HepG2 (cell line): ENCODE measurements around the gene CHMP6. TPM values are rescaled to one million over a fixed set of nuclear protein-coding genes. Genes with fewer than 3 reads are reported as not detected.
A peak's percentile ranks its signal among the peaks of the same experiment; 100 is the strongest.

Source experiments
- AKAP8 ChIP-seq: sonication (generic); formaldehyde crosslinking; IDR thresholded peaks from 2 replicates; pipeline ENCODE4 v1.5.1; 2020; ENCODE audit warnings: mild to moderate bottlenecking, missing genetic modification reagents
- ASH2L ChIP-seq: fragments of 300-600, 200-600 bp; sonication (generic); IDR thresholded peaks from 2 replicates; pipeline ENCODE4 v1.7.0; 2017; ENCODE audit warnings: low read depth, mild to moderate bottlenecking, moderate library complexity, mixed read lengths, low read length; ENCODE audit not compliant: insufficient read length
- BCL6 ChIP-seq: IDR thresholded peaks from 2 replicates; pipeline ENCODE4 v1.6.1; 2016; ENCODE audit warnings: missing genetic modification reagents, missing compliant biosample characterization
- CBX5 ChIP-seq: sonication (generic); formaldehyde crosslinking; IDR thresholded peaks from 2 replicates; pipeline ENCODE4 v1.4.0; 2020; ENCODE audit warnings: missing genetic modification reagents, borderline replicate concordance
- MYNN ChIP-seq: sonication (generic); formaldehyde crosslinking; IDR thresholded peaks from 2 replicates; pipeline ENCODE4 v1.4.0; 2020; ENCODE audit warnings: mild to moderate bottlenecking, low read depth, missing genetic modification reagents
- SPEN ChIP-seq: sonication (generic); formaldehyde crosslinking; IDR thresholded peaks from 2 replicates; pipeline ENCODE4 v1.5.1; 2020; ENCODE audit warnings: low read depth, mild to moderate bottlenecking, missing genetic modification reagents
- ZBTB42 ChIP-seq: sonication (generic); formaldehyde crosslinking; IDR thresholded peaks from 2 replicates; pipeline ENCODE4 v1.5.0; 2020; ENCODE audit warnings: mild to moderate bottlenecking, missing genetic modification reagents
- ZFX ChIP-seq: sonication (generic); formaldehyde crosslinking; IDR thresholded peaks from 2 replicates; pipeline ENCODE4 v1.4.0; 2020; ENCODE audit warnings: mild to moderate bottlenecking, low read depth, missing genetic modification reagents, moderate library complexity
- ZNF10 ChIP-seq: sonication (generic); formaldehyde crosslinking; IDR thresholded peaks from 2 replicates; pipeline ENCODE4 v1.4.0; 2020; ENCODE audit warnings: mild to moderate bottlenecking, low read depth, missing genetic modification reagents, borderline replicate concordance
- ZNF496 ChIP-seq: sonication (generic); formaldehyde crosslinking; IDR thresholded peaks from 2 replicates; pipeline ENCODE4 v1.8.1; 2023; ENCODE audit warnings: mild to moderate bottlenecking, moderate library complexity, missing genetic modification reagents; ENCODE audit not compliant: insufficient replicate concordance
- ZNF543 ChIP-seq: sonication (generic); formaldehyde crosslinking; IDR thresholded peaks from 2 replicates; pipeline ENCODE4 v1.4.0; 2020; ENCODE audit warnings: mild to moderate bottlenecking, missing genetic modification reagents
- ZNF792 ChIP-seq: IDR thresholded peaks from 2 replicates; pipeline ENCODE4 v1.6.1; 2016
- ZNF878 ChIP-seq: sonication (generic); formaldehyde crosslinking; IDR thresholded peaks from 2 replicates; pipeline ENCODE4 v1.8.1; 2023; ENCODE audit warnings: mild to moderate bottlenecking, missing genetic modification reagents, moderate library complexity
- polyA plus RNA-seq, 8 experiments: library from polyadenylated mRNA; depleted of rRNA in 3 of 8; stranded (reverse) in 7 of 8; unstranded in 1 of 8; fragments of >200 nt; fragmentation: Illumina TruSeq in 4 of 8; extraction: Trizol in 4 of 8; gene quantifications; 2 replicates each; pipeline versions ENCODE4 v1.2.1 to v1.2.3, GENCODE V29; 2011 to 2016; ENCODE audit warnings: low read depth in 4 of 8, missing spikeins in 1 of 8, mixed read lengths in 1 of 8; ENCODE audit not compliant: insufficient read depth in 1 of 8
- total RNA-seq, 5 experiments: library from RNA; depleted of rRNA; stranded (reverse); fragments of >200 nt; fragmentation: Illumina TruSeq; extraction: Trizol; gene quantifications; 2 replicates each; pipeline ENCODE4 v1.2.3, GENCODE V29; 2016; ENCODE audit warnings: low read depth in 1 of 5
- TF ChIP-seq, protein P1 (sequence below): sonication (generic); formaldehyde crosslinking; IDR thresholded peaks from 2 replicates; pipeline ENCODE4 v1.8.0; 2023; ENCODE audit warnings: mild to moderate bottlenecking, missing genetic modification reagents
- TF ChIP-seq, protein P2 (sequence below): sonication (generic); formaldehyde crosslinking; IDR thresholded peaks from 2 replicates; pipeline ENCODE4 v1.8.0; 2022; ENCODE audit warnings: missing genetic modification reagents, low read depth, mild to moderate bottlenecking, borderline replicate concordance
- TF ChIP-seq, protein P3 (sequence below): IDR thresholded peaks from 2 replicates; pipeline ENCODE4 v1.6.1; 2018; ENCODE audit warnings: missing genetic modification reagents
- TF ChIP-seq, protein P4 (sequence below): sonication (generic); formaldehyde crosslinking; IDR thresholded peaks from 2 replicates; pipeline ENCODE4 v1.4.0; 2020; ENCODE audit warnings: mild to moderate bottlenecking, missing genetic modification reagents, borderline replicate concordance
- TF ChIP-seq, protein P5 (sequence below): sonication (generic); formaldehyde crosslinking; conservative IDR thresholded peaks from 2 replicates; pipeline ENCODE4 v1.4.0; 2020; ENCODE audit warnings: missing genetic modification reagents
- TF ChIP-seq, protein P6 (sequence below), 2 experiments: sonication (generic) in 1 of 2; formaldehyde crosslinking in 1 of 2; IDR thresholded peaks; 2 replicates each; pipeline versions ENCODE4 v1.4.0 to v1.6.1; 2018 to 2020; ENCODE audit warnings: missing genetic modification reagents in 2 of 2, borderline replicate concordance in 1 of 2, low read depth in 1 of 2, mild to moderate bottlenecking in 1 of 2, missing biosample characterization in 1 of 2

CHMP6 gene
- total and polyA plus RNA-seq, 2 of the 13 experiments (the other 11 are each of a cell fraction or from before 2014, with no cell fraction given), result 11.1 to 24.2 TPM

DNA sequence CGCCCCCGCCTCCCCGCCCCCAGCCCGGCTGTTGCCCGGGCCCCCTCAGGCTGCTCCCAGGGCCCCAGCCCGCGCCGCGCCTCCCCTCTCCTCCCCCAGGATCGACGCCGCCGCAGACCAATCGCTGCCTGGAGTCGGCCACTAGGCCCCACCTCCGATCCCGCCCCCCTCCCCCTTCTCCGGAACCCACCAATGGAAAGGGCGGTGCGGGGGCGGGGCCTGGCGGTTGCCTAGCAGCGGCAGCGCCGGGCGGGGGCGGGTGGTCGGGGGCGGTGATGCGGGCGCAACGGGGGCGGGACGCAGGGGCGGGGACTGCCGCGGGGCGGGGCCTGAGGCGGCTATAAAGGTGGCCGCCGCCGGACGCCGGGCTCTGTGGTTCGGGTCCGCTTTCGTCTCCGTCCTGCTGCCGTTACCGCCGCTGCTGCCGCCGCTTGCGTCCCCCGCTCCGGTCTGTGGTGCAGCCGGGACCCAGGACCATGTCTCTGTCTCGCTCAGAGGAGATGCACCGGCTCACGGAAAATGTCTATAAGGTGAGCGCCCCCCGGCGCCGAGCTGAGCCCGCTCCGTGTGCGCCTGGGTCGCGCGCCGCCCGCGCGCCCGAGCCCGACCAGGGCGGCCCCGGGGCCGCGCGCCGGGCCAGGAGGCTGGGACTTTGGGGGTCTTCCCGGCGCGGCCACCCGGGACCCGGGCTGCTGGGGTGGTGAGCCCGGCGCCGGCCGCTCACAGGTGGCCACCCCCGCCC lies 43.3 kb downstream of the CHMP6 start, which contains the start of gene BAIAP2 (continued):
- TF ChIP-seq ZNF496, result no peak
- TF ChIP-seq, protein P1, sequence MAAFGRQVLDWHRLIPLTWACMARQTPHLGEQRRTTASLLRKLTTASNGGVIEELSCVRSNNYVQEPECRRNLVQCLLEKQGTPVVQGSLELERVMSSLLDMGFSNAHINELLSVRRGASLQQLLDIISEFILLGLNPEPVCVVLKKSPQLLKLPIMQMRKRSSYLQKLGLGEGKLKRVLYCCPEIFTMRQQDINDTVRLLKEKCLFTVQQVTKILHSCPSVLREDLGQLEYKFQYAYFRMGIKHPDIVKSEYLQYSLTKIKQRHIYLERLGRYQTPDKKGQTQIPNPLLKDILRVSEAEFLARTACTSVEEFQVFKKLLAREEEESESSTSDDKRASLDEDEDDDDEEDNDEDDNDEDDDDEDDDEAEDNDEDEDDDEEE, result 0 out of 2 replicates have a peak, but pooled peaks have one; percentile 24
- TF ChIP-seq BCL6 (CRISPR knock-in tag), result peak; percentile 47; the same call in 1 of the 2 replicates
- TF ChIP-seq, protein P2, sequence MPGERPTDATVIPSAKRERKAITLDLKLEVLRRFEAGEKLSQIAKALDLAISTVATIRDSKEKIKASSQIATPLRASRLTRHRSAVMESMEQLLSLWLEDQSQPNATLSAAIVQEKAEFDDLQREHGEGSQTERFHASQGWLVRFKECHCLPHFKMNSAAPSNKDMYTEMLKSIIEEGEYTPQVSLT (CRISPR knock-in tag), result no peak
- TF ChIP-seq CBX5 (CRISPR knock-in tag), result peak; percentile 53; the same call in 1 of the 2 replicates
- TF ChIP-seq, protein P3, sequence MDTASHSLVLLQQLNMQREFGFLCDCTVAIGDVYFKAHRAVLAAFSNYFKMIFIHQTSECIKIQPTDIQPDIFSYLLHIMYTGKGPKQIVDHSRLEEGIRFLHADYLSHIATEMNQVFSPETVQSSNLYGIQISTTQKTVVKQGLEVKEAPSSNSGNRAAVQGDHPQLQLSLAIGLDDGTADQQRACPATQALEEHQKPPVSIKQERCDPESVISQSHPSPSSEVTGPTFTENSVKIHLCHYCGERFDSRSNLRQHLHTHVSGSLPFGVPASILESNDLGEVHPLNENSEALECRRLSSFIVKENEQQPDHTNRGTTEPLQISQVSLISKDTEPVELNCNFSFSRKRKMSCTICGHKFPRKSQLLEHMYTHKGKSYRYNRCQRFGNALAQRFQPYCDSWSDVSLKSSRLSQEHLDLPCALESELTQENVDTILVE (CRISPR knock-in tag), result peak; percentile 61; the same call in 1 of the 2 replicates
- 0 out of 2 replicates have a peak, but pooled peaks have one; percentile 76 for TF ChIP-seq ZBTB42 (CRISPR knock-in tag)
- peak; percentile 60; the same call in 1 of the 2 replicates for TF ChIP-seq AKAP8 (CRISPR knock-in tag)
- TF ChIP-seq, protein P4, sequence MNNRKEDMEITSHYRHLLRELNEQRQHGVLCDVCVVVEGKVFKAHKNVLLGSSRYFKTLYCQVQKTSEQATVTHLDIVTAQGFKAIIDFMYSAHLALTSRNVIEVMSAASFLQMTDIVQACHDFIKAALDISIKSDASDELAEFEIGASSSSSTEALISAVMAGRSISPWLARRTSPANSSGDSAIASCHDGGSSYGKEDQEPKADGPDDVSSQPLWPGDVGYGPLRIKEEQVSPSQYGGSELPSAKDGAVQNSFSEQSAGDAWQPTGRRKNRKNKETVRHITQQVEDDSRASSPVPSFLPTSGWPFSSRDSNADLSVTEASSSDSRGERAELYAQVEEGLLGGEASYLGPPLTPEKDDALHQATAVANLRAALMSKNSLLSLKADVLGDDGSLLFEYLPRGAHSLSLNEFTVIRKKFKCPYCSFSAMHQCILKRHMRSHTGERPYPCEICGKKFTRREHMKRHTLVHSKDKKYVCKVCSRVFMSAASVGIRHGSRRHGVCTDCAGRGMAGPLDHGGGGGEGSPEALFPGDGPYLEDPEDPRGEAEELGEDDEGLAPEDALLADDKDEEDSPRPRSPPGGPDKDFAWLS (CRISPR knock-in tag), result no peak
- no peak for TF ChIP-seq ASH2L
- TF ChIP-seq MYNN, result peak; percentile 77; the same call in 1 of the 2 replicates
- TF ChIP-seq SPEN (CRISPR knock-in tag), result peak; percentile 61; the same call in 1 of the 2 replicates
- TF ChIP-seq ZNF10 (CRISPR knock-in tag), result 0 out of 2 replicates have a peak, but pooled peaks have one; percentile 69
- no peak for TF ChIP-seq ZNF543 (CRISPR knock-in tag)
- TF ChIP-seq, protein P5, sequence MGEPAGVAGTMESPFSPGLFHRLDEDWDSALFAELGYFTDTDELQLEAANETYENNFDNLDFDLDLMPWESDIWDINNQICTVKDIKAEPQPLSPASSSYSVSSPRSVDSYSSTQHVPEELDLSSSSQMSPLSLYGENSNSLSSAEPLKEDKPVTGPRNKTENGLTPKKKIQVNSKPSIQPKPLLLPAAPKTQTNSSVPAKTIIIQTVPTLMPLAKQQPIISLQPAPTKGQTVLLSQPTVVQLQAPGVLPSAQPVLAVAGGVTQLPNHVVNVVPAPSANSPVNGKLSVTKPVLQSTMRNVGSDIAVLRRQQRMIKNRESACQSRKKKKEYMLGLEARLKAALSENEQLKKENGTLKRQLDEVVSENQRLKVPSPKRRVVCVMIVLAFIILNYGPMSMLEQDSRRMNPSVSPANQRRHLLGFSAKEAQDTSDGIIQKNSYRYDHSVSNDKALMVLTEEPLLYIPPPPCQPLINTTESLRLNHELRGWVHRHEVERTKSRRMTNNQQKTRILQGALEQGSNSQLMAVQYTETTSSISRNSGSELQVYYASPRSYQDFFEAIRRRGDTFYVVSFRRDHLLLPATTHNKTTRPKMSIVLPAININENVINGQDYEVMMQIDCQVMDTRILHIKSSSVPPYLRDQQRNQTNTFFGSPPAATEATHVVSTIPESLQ (CRISPR knock-in tag), result 0 out of 2 replicates have a peak, but pooled peaks have one; percentile 51
- TF ChIP-seq, protein P6, sequence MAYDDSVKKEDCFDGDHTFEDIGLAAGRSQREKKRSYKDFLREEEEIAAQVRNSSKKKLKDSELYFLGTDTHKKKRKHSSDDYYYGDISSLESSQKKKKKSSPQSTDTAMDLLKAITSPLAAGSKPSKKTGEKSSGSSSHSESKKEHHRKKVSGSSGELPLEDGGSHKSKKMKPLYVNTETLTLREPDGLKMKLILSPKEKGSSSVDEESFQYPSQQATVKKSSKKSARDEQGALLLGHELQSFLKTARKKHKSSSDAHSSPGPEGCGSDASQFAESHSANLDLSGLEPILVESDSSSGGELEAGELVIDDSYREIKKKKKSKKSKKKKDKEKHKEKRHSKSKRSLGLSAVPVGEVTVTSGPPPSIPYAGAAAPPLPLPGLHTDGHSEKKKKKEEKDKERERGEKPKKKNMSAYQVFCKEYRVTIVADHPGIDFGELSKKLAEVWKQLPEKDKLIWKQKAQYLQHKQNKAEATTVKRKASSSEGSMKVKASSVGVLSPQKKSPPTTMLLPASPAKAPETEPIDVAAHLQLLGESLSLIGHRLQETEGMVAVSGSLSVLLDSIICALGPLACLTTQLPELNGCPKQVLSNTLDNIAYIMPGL (CRISPR knock-in tag; IDR thresholded peaks at IDR 0.05; ENCODE audit: borderline replicate concordance in 1 of 2, low read depth in 1 of 2), result 0 out of 4 replicates have a peak, but pooled peaks of 1 of the 2 experiments have one; percentile 29
- TF ChIP-seq ZNF792 (CRISPR knock-in tag), result peak; percentile 77
- 0 out of 2 replicates have a peak, but pooled peaks have one; percentile 47 for TF ChIP-seq ZNF878 (CRISPR knock-in tag)
- TF ChIP-seq ZFX (CRISPR knock-in tag), result no peak
